Activated CD8-positive, alpha-beta memory T cell treated with anti-CD3 and anti-CD28 coated beads, Interleukin-2, amount 10 ng/mL, durations not matched to agents 7 days and 5 days (primary cell): Measurements from ENCODE around the gene ARHGEF12. TPM values are rescaled to one million over a fixed set of nuclear protein-coding genes. Genes with fewer than 3 reads are reported as not detected.

ENCODE experiments used
- ATAC-seq: fragments of 150-1000 bp; cut with Tn5 transposase; one replicate; pipeline ENCODE4 v1.10.0; 2021; ENCODE audit warnings: moderate library complexity
- CTCF ChIA-PET: fragments of 350-600 bp; sonication (Branson Sonifier 250); formaldehyde crosslinking; loops from one replicate; lab custom pipeline; 2021; ENCODE audit warnings: antibody characterized with exemption; lab: Charles Lee
- DNase-seq: peaks from one replicate; pipeline ENCODE4 v3.0.0-alpha.2; 2020
- H3K27ac Mint-ChIP-seq: one replicate; pipeline ENCODE4 v1.8.0; 2021; ENCODE audit warnings: mild to moderate bottlenecking, mixed read lengths
- H3K27me3 Mint-ChIP-seq: one replicate; pipeline ENCODE4 v1.8.0; 2021; ENCODE audit warnings: mixed read lengths
- H3K36me3 Mint-ChIP-seq: one replicate; pipeline ENCODE4 v1.8.0; 2021; ENCODE audit warnings: mild to moderate bottlenecking, mixed read lengths
- H3K4me1 Mint-ChIP-seq: one replicate; pipeline ENCODE4 v1.8.0; 2021; ENCODE audit warnings: mixed read lengths
- H3K4me3 Mint-ChIP-seq: one replicate; pipeline ENCODE4 v1.8.0; 2021; ENCODE audit warnings: mild to moderate bottlenecking, moderate library complexity, mixed read lengths
- H3K9me3 Mint-ChIP-seq: one replicate; pipeline ENCODE4 v1.8.0; 2022; ENCODE audit warnings: low read depth, mixed read lengths
- total RNA-seq, 2 experiments: library from RNA; stranded (reverse); gene quantifications; one replicate each; pipeline ENCODE4 v1.2.3, GENCODE V29; 2021

The ARHGEF12 gene
- total RNA-seq, 2 experiments from 2014 or later, result 44.6 to 61.1 TPM

- CTCF ChIA-PET, result interaction anchor here (2.4 kb wide), 1 partner anchor 12 kb away, joined by 6 read pairs; no protein-coding TSS in a partner anchor
- no peak overlapping the region for H3K27ac Mint-ChIP-seq
- H3K4me3 Mint-ChIP-seq, result no peak overlapping the region
- peaks cover 22% of the 10 kb centered on the region for H3K4me1 Mint-ChIP-seq
- ATAC-seq (peak; percentile 63), DNase-seq (no peak)
- no peaks in the 10 kb centered on the region for H3K27me3 Mint-ChIP-seq
- no peaks in the 10 kb centered on the region for H3K9me3 Mint-ChIP-seq
- H3K36me3 Mint-ChIP-seq, result peaks cover 22% of the 10 kb centered on the region
Observed at GRCh38 chr11:120432056-120433018, 96.1 kb downstream of the ARHGEF12 start.

GRCh38 chr11:120441592-120441991 is 105.4 kb downstream of the ARHGEF12 start:
- H3K4me1 Mint-ChIP-seq, result no peaks in the 10 kb centered on the region
- H3K9me3 Mint-ChIP-seq, result no peaks in the 10 kb centered on the region
- no peak overlapping the region for H3K4me3 Mint-ChIP-seq
- peaks cover 18% of the 10 kb centered on the region for H3K36me3 Mint-ChIP-seq
- ATAC-seq (no peak), DNase-seq (no peak)
- no peaks in the 10 kb centered on the region for H3K27me3 Mint-ChIP-seq
- no peak overlapping the region for H3K27ac Mint-ChIP-seq
- CTCF ChIA-PET, result interaction anchor here (1.0 kb wide), 1 partner anchor 106 kb away, joined by 3 read pairs; no protein-coding TSS in a partner anchor

- Mint-ChIP-seq H3K27me3 (no peaks in the 10 kb centered on the region), H3K4me3 (no peak overlapping the region), H3K36me3 (peaks cover 21% of the 10 kb centered on the region), H3K27ac (no peak overlapping the region), H3K4me1 (no peaks in the 10 kb centered on the region), H3K9me3 (no peaks in the 10 kb centered on the region)
- CTCF ChIA-PET, result interaction anchor here (1.0 kb wide), 1 partner anchor 107 kb away, joined by 3 read pairs; no protein-coding TSS in a partner anchor
- ATAC-seq, result no peak
- DNase-seq, result no peak
Observed at GRCh38 chr11:120442031-120442430, 105.8 kb downstream of the ARHGEF12 start.

GRCh38 chr11:120446802-120447201 is 110.6 kb downstream of the ARHGEF12 start:
- CTCF ChIA-PET, result no interaction called here
- Mint-ChIP-seq H3K36me3 (peaks cover 38% of the 10 kb centered on the region), H3K9me3 (no peaks in the 10 kb centered on the region)

GRCh38 chr11:120448240-120448639 is 112.0 kb downstream of the ARHGEF12 start:
- CTCF ChIA-PET, result no interaction called here
- Mint-ChIP-seq H3K27me3 (no peaks in the 10 kb centered on the region), H3K9me3 (no peaks in the 10 kb centered on the region), H3K27ac (no peak overlapping the region), H3K4me3 (no peak overlapping the region), H3K36me3 (peaks cover 45% of the 10 kb centered on the region), H3K4me1 (peaks cover 7% of the 10 kb centered on the region)
- DNase-seq, result no peak
- no peak for ATAC-seq

More at GRCh38 chr11:120446802-120447201, 110.6 kb downstream of the ARHGEF12 start:
- Mint-ChIP-seq H3K4me1 (no peaks in the 10 kb centered on the region), H3K27ac (no peak overlapping the region), H3K4me3 (no peak overlapping the region), H3K27me3 (no peaks in the 10 kb centered on the region)
- no peak for DNase-seq
- no peak for ATAC-seq

GRCh38 chr11:120455487-120455886 is 119.3 kb downstream of the ARHGEF12 start:
- Mint-ChIP-seq H3K9me3 (no peaks in the 10 kb centered on the region), H3K27me3 (no peaks in the 10 kb centered on the region), H3K4me1 (peaks cover 11% of the 10 kb centered on the region), H3K27ac (no peak overlapping the region), H3K36me3 (peaks cover 41% of the 10 kb centered on the region), H3K4me3 (no peak overlapping the region)
- DNase-seq (no peak), ATAC-seq (no peak)
- CTCF ChIA-PET, result no interaction called here

- Mint-ChIP-seq H3K9me3 (no peaks in the 10 kb centered on the region), H3K4me3 (no peak overlapping the region), H3K4me1 (peaks cover 7% of the 10 kb centered on the region), H3K27ac (no peak overlapping the region), H3K36me3 (peaks cover 51% of the 10 kb centered on the region), H3K27me3 (no peaks in the 10 kb centered on the region)
- CTCF ChIA-PET, result no interaction called here
- no peak for DNase-seq
- no peak for ATAC-seq
Observed at GRCh38 chr11:120457996-120458395, 121.8 kb downstream of the ARHGEF12 start.

GRCh38 chr11:120462825-120463224 is 126.6 kb downstream of the ARHGEF12 start:
- no peaks in the 10 kb centered on the region for H3K9me3 Mint-ChIP-seq
- ATAC-seq, result no peak
- H3K4me3 Mint-ChIP-seq, result no peak overlapping the region
- no peak overlapping the region for H3K27ac Mint-ChIP-seq
- peaks cover 41% of the 10 kb centered on the region for H3K36me3 Mint-ChIP-seq
- H3K27me3 Mint-ChIP-seq, result no peaks in the 10 kb centered on the region
- DNase-seq, result no peak
- no peaks in the 10 kb centered on the region for H3K4me1 Mint-ChIP-seq
- CTCF ChIA-PET, result interaction anchor here (1.1 kb wide), 1 partner anchor 28 kb away, joined by 3 read pairs; no protein-coding TSS in a partner anchor

GRCh38 chr11:120465921-120466534 is 129.8 kb downstream of the ARHGEF12 start:
- DNase-seq, result no peak
- no peaks in the 10 kb centered on the region for H3K27me3 Mint-ChIP-seq
- H3K9me3 Mint-ChIP-seq, result no peaks in the 10 kb centered on the region
- no peak overlapping the region for H3K27ac Mint-ChIP-seq
- H3K4me1 Mint-ChIP-seq, result no peaks in the 10 kb centered on the region
- peaks cover 27% of the 10 kb centered on the region for H3K36me3 Mint-ChIP-seq
- CTCF ChIA-PET, result interaction anchor here (0.8 kb wide), 1 partner anchor 31 kb away, joined by 3 read pairs; no protein-coding TSS in a partner anchor
- no peak for ATAC-seq
- no peak overlapping the region for H3K4me3 Mint-ChIP-seq

- ATAC-seq (no peak), DNase-seq (no peak)
- Mint-ChIP-seq H3K9me3 (no peaks in the 10 kb centered on the region), H3K4me3 (no peak overlapping the region), H3K4me1 (no peaks in the 10 kb centered on the region), H3K27ac (no peak overlapping the region), H3K27me3 (no peaks in the 10 kb centered on the region), H3K36me3 (peaks cover 13% of the 10 kb centered on the region)
- CTCF ChIA-PET, result no interaction called here
Observed at GRCh38 chr11:120467627-120468026, 131.4 kb downstream of the ARHGEF12 start.

GRCh38 chr11:120471131-120471530 is 134.9 kb downstream of the ARHGEF12 start:
- no peaks in the 10 kb centered on the region for H3K4me1 Mint-ChIP-seq
- no peaks in the 10 kb centered on the region for H3K27me3 Mint-ChIP-seq
- no peak for ATAC-seq
- H3K9me3 Mint-ChIP-seq, result no peaks in the 10 kb centered on the region
- CTCF ChIA-PET, result no interaction called here
- no peak for DNase-seq
- H3K36me3 Mint-ChIP-seq, result peaks cover 8% of the 10 kb centered on the region
- no peak overlapping the region for H3K4me3 Mint-ChIP-seq
- no peak overlapping the region for H3K27ac Mint-ChIP-seq

- ATAC-seq, result no peak
- no peak for DNase-seq
- CTCF ChIA-PET, result no interaction called here
- no peak overlapping the region for H3K27ac Mint-ChIP-seq
- H3K36me3 Mint-ChIP-seq, result peaks cover 12% of the 10 kb centered on the region
- no peaks in the 10 kb centered on the region for H3K4me1 Mint-ChIP-seq
- H3K4me3 Mint-ChIP-seq, result no peak overlapping the region
- H3K27me3 Mint-ChIP-seq, result no peaks in the 10 kb centered on the region
- no peaks in the 10 kb centered on the region for H3K9me3 Mint-ChIP-seq
Observed at GRCh38 chr11:120471994-120472393, 135.8 kb downstream of the ARHGEF12 start.

GRCh38 chr11:120473503-120473902 is 137.3 kb downstream of the ARHGEF12 start:
- Mint-ChIP-seq H3K27ac (no peak overlapping the region), H3K36me3 (peaks cover 18% of the 10 kb centered on the region), H3K4me1 (peaks cover under 1% of the 10 kb centered on the region), H3K4me3 (no peak overlapping the region), H3K9me3 (no peaks in the 10 kb centered on the region), H3K27me3 (no peaks in the 10 kb centered on the region)
- DNase-seq, result no peak
- ATAC-seq, result no peak
- CTCF ChIA-PET, result no interaction called here
